Hepatocyte (in vitro differentiated cells): ENCODE results near the gene WDR1. TPM values are rescaled to one million over a fixed set of nuclear protein-coding genes. Genes with fewer than 3 reads are reported as not detected.

Experiments used
- DNase-seq: peaks from one replicate; pipeline ENCODE4 v3.0.0-alpha.2; 2016; ENCODE audit warnings: low spot score
- H2AFZ ChIP-seq: fragments of 200-600 bp; sonication (generic); 2 replicates; pipeline ENCODE4 v1.6.0; 2016; ENCODE audit warnings: antibody characterized with exemption, mild to moderate bottlenecking
- H3K27ac ChIP-seq: fragments of 200-600 bp; sonication (generic); 2 replicates; pipeline ENCODE4 v1.5.1; 2016; ENCODE audit warnings: mild to moderate bottlenecking
- H3K27me3 ChIP-seq: fragments of 200-600 bp; sonication (generic); 2 replicates; pipeline ENCODE4 v1.6.1; 2016
- H3K36me3 ChIP-seq: fragments of 200-600 bp; sonication (generic); replicated peaks from 2 replicates; pipeline ENCODE4 v1.5.1; 2016; ENCODE audit warnings: low read depth; ENCODE audit not compliant: insufficient read depth
- H3K4me1 ChIP-seq: fragments of 200-600 bp; sonication (generic); 2 replicates; pipeline ENCODE4 v1.5.1; 2016; ENCODE audit warnings: mild to moderate bottlenecking, moderate library complexity; ENCODE audit not compliant: insufficient read depth
- H3K4me2 ChIP-seq: fragments of 200-600 bp; sonication (generic); 2 replicates; pipeline ENCODE4 v1.6.0; 2016
- H3K4me3 ChIP-seq: fragments of 200-600 bp; sonication (generic); 2 replicates; pipeline ENCODE4 v1.5.1; 2016; ENCODE audit warnings: mild to moderate bottlenecking
- H3K79me2 ChIP-seq: fragments of 200-600 bp; sonication (generic); 2 replicates; pipeline ENCODE4 v1.6.0; 2017; ENCODE audit warnings: mild to moderate bottlenecking
- H3K9me2 ChIP-seq: fragments of 200-600 bp; sonication (generic); replicated peaks from 2 replicates; pipeline ENCODE4 v1.6.0; 2017; ENCODE audit warnings: mild to moderate bottlenecking; ENCODE audit not compliant: insufficient read depth
- H3K9me3 ChIP-seq: fragments of 200-600 bp; sonication (generic); 2 replicates; pipeline ENCODE4 v1.5.1; 2016; ENCODE audit warnings: low read depth, mild to moderate bottlenecking
- H4K20me1 ChIP-seq: fragments of 200-600 bp; sonication (generic); 2 replicates; pipeline ENCODE4 v1.6.0; 2016; ENCODE audit warnings: mild to moderate bottlenecking; ENCODE audit not compliant: insufficient read depth, poor library complexity, severe bottlenecking
- EZH2 ChIP-seq: fragments of 200-600 bp; sonication (generic); IDR thresholded peaks from 2 replicates; pipeline ENCODE4 v1.6.1; 2016; ENCODE audit warnings: antibody characterized with exemption, mild to moderate bottlenecking, borderline replicate concordance
- EZH2phosphoT487 ChIP-seq: fragments of 200-600 bp; sonication (generic); IDR thresholded peaks from one replicate; pipeline ENCODE4 v1.6.1; 2018; ENCODE audit warnings: antibody characterized with exemption, mild to moderate bottlenecking, low read depth, moderate library complexity; ENCODE audit not compliant: unreplicated experiment, severe bottlenecking
- WGBS: methylation state at CpG from one replicate; pipeline ENCODE4 v1.1.6; 2016; ENCODE audit warnings: low lambda C conversion rate; ENCODE audit errors: missing lambda C conversion rate; 5-methylcytosine and 5-hydroxymethylcytosine counted together
- polyA plus RNA-seq: library from polyadenylated mRNA; unstranded; fragments of >200 nt; fragmentation: Nextera tagmentation; extraction: Ambion mirVana; gene quantifications from 2 replicates; pipeline ENCODE4 v1.2.1, GENCODE V29; 2016
- total RNA-seq: library from RNA; depleted of rRNA; stranded (reverse); fragments of >200 nt; gene quantifications from 2 replicates; pipeline ENCODE4 v1.2.3, GENCODE V29; 2014
- TF ChIP-seq, protein P1 (sequence below): fragments of 200-600 bp; sonication (generic); IDR thresholded peaks from 2 replicates; pipeline ENCODE4 v1.5.1; 2016; ENCODE audit warnings: antibody characterized with exemption, mild to moderate bottlenecking; ENCODE audit not compliant: poor library complexity

The WDR1 gene
- total and polyA plus RNA-seq, 2 experiments from 2014 or later = 176 to 179 TPM

DNA sequence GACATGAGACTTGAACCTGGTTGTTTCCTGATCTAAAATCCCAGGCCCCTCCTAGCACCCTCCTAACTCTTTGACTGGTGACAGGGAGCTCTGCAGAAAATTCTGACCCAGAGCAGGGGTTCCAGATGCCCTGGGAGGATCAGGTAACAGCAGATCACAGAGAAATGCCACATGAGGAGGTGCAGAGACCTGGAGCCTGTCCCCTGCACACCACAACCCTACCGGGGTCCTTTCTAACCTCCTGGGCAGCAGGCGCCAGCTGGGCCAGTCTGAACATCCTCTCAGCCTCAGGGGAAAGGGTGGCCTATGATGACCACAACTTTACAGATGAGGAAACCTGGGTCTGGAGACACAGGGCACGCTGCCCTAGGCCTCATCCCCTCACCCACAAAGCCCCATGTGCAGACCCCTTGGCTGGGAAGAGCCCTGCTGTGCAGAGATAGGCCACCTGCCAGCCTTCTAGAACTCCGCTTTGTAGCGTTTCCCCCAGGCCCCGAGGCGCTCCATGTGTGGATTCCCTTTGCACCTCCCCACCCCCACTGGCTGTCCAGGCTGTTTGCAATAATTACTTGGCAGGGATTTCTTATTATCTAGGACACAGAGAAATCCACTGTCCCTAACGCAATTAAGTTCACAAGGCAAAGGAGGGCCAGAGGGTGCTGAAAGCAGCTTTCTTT lies 36.5 kb downstream of the WDR1 start:
- H4K20me1 ChIP-seq = no peaks in the 10 kb centered on the region
- no peak overlapping the region for H3K4me3 ChIP-seq
- H3K4me1 ChIP-seq = no peaks in the 10 kb centered on the region
- no peak for DNase-seq
- H3K9me2 ChIP-seq = no peaks in the 10 kb centered on the region
- no peaks in the 10 kb centered on the region for H3K9me3 ChIP-seq
- H2AFZ ChIP-seq = no peak overlapping the region
- no peaks in the 10 kb centered on the region for H3K36me3 ChIP-seq
- H3K27ac ChIP-seq = no peak overlapping the region
- TF ChIP-seq, protein P1, sequence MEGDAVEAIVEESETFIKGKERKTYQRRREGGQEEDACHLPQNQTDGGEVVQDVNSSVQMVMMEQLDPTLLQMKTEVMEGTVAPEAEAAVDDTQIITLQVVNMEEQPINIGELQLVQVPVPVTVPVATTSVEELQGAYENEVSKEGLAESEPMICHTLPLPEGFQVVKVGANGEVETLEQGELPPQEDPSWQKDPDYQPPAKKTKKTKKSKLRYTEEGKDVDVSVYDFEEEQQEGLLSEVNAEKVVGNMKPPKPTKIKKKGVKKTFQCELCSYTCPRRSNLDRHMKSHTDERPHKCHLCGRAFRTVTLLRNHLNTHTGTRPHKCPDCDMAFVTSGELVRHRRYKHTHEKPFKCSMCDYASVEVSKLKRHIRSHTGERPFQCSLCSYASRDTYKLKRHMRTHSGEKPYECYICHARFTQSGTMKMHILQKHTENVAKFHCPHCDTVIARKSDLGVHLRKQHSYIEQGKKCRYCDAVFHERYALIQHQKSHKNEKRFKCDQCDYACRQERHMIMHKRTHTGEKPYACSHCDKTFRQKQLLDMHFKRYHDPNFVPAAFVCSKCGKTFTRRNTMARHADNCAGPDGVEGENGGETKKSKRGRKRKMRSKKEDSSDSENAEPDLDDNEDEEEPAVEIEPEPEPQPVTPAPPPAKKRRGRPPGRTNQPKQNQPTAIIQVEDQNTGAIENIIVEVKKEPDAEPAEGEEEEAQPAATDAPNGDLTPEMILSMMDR = no peak
- TF ChIP-seq EZH2phosphoT487 = no peak
- TF ChIP-seq EZH2 = no peak
- H3K4me2 ChIP-seq = no peak overlapping the region
- H3K79me2 ChIP-seq = no peaks in the 10 kb centered on the region
- 88% methylated on average over 8 of the region's 8 CpGs for WGBS
- no peaks in the 10 kb centered on the region for H3K27me3 ChIP-seq

DNA sequence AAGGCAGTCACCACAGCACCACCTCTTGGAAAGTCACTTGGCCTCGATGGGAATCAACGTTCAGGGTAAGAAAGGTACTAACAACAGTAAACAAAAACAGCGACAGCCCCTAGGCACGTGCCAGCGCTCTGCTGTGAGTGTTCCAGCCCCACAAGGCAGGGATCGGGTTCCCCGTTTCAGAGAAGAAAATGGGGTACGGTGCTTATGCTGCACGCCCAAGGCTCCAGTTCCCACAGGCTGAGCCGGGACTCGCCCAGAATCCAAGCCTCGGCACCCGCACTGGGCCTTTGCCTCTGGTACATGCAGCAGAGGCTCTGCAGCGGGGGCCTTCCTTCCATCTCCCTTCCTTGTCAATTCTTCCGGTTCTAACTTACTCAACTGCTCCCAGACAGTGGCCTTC lies 37.3 kb downstream of the WDR1 start:
- H3K36me3 ChIP-seq = no peaks in the 10 kb centered on the region
- no peaks in the 10 kb centered on the region for H3K4me1 ChIP-seq
- no peak overlapping the region for H3K4me2 ChIP-seq
- no peak overlapping the region for H2AFZ ChIP-seq
- no peaks in the 10 kb centered on the region for H3K79me2 ChIP-seq
- no peaks in the 10 kb centered on the region for H3K9me3 ChIP-seq
- no peaks in the 10 kb centered on the region for H4K20me1 ChIP-seq
- H3K4me3 ChIP-seq = no peak overlapping the region
- TF ChIP-seq EZH2 = no peak
- TF ChIP-seq, protein P1 = no peak
- no peak for TF ChIP-seq EZH2phosphoT487
- H3K27ac ChIP-seq = no peak overlapping the region
- H3K27me3 ChIP-seq = no peaks in the 10 kb centered on the region
- WGBS = 89% methylated on average over 12 of the region's 15 CpGs
- H3K9me2 ChIP-seq = no peaks in the 10 kb centered on the region
- no peak for DNase-seq

DNA sequence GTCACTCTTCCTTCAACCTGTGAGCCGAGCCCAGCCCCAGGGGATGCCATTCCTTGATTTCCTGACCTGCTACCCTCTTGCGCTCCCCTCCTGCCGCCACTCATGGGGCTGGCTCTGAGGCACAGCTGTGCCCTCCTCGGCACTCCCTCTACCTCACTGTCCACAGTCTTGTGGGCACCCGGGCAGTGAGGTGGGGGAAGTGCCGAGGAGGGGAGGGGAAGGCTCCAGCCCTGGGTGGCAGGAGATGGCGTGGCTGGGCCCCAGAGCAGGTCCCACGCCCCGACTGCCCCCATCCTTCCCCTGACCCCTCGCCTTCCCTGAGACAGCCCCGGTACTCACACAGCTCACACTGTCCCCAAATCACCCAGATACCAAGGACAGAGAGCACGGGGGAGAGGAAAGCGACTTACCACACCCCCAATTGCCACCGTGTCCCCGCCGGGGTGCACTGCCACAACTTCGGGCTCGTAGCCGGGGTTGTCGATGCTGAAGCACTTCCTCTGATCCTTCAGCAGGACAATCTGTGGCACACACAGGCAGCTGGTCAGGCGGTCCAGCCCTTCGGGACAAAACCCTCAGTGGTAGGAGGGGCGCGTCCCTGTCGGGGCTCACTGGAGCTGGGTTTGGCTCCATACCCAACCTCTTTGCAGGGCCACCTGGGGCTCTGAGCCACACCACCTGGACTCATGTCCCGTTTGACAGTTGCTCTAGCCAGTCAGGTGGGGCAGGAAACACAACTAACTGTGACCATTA lies 37.9 kb downstream of the WDR1 start:
- Histone ChIP-seq H3K9me2 (no peaks in the 10 kb centered on the region), H3K4me2 (no peak overlapping the region), H3K4me3 (no peak overlapping the region), H3K9me3 (no peaks in the 10 kb centered on the region), H3K27ac (no peak overlapping the region), H3K79me2 (no peaks in the 10 kb centered on the region), H3K4me1 (no peaks in the 10 kb centered on the region), H2AFZ (no peak overlapping the region), H4K20me1 (no peaks in the 10 kb centered on the region), H3K27me3 (no peaks in the 10 kb centered on the region), H3K36me3 (no peaks in the 10 kb centered on the region)
- TF ChIP-seq EZH2phosphoT487 (no peak), EZH2 (no peak)
- WGBS = 98% methylated on average over 23 of the region's 26 CpGs
- no peak for DNase-seq
